Common myeloid progenitor, CD34-positive (primary cell): ENCODE data around the gene ARHGAP42.
"Not testable (repeated sequence)": the region's sequence is repeated elsewhere in the genome, so short reads cannot be mapped to it uniquely, and the experiment has no call there.

Experiments used
- CTCF ChIA-PET: fragments of 350-600 bp; sonication (Branson Sonifier 250); formaldehyde crosslinking; loops from one replicate; lab custom pipeline; 2021; ENCODE audit warnings: antibody characterized with exemption; lab: Charles Lee
- POLR2A ChIA-PET: fragments of 350-600 bp; sonication (Branson Sonifier 250); formaldehyde crosslinking; loops from one replicate; lab custom pipeline; 2021; ENCODE audit warnings: antibody characterized with exemption; lab: Charles Lee
- DNase-seq, 3 donors: peaks; one replicate each; pipeline versions ENCODE4 v3.0.0 to v3.0.0-alpha.2; 2013
- H3K27ac ChIP-seq, 2 experiments: 1 replicate in 1 of 2; 2 replicates in 1 of 2; pipeline ENCODE4 v1.7.0; 2013; ENCODE audit warnings: inconsistent platforms in 2 of 2, low read length in 2 of 2, mild to moderate bottlenecking in 2 of 2, low read depth in 1 of 2, moderate library complexity in 1 of 2; ENCODE audit not compliant: severe bottlenecking in 2 of 2, insufficient read depth in 1 of 2, poor library complexity in 1 of 2
- H3K27me3 ChIP-seq, 5 experiments: replicated peaks in 2 of 5; 1 replicate in 3 of 5; 2 replicates in 2 of 5; pipeline versions ENCODE4 v1.6.1 to v1.7.0; 2013; ENCODE audit warnings: low read length in 4 of 5, mild to moderate bottlenecking in 2 of 5, moderate library complexity in 2 of 5, inconsistent platforms in 1 of 5; ENCODE audit not compliant: insufficient read depth in 5 of 5, control insufficient read depth in 4 of 5
- H3K36me3 ChIP-seq, 4 experiments: 1 replicate in 2 of 4; 2 replicates in 2 of 4; pipeline versions ENCODE4 v1.6.1 to v1.7.0; 2013; ENCODE audit warnings: low read length in 3 of 4, control low read depth in 1 of 4, mild to moderate bottlenecking in 1 of 4; ENCODE audit not compliant: control insufficient read depth in 4 of 4, insufficient read depth in 4 of 4
- H3K4me1 ChIP-seq, 4 experiments: 1 replicate in 3 of 4; 2 replicates in 1 of 4; pipeline versions ENCODE4 v1.6.1 to v1.7.1; 2013; ENCODE audit warnings: low read length in 3 of 4, mild to moderate bottlenecking in 3 of 4, control low read depth in 1 of 4, inconsistent platforms in 1 of 4, moderate library complexity in 1 of 4; ENCODE audit not compliant: control insufficient read depth in 4 of 4, insufficient read depth in 4 of 4; ENCODE audit errors: control extremely low read depth in 1 of 4
- H3K4me3 ChIP-seq, 7 experiments: 1 replicate in 4 of 7; 2 replicates in 3 of 7; pipeline versions ENCODE4 v1.5.1 to v1.7.0; 2013; ENCODE audit warnings: mild to moderate bottlenecking in 7 of 7, low read length in 6 of 7, moderate library complexity in 6 of 7, inconsistent platforms in 2 of 7, low read depth in 2 of 7, control low read depth in 1 of 7; ENCODE audit not compliant: insufficient read depth in 4 of 7, control insufficient read depth in 1 of 7; ENCODE audit errors: extremely low read depth in 1 of 7
- H3K9me3 ChIP-seq, 5 experiments: 1 replicate in 4 of 5; 2 replicates in 1 of 5; pipeline versions ENCODE4 v1.6.1 to v1.7.1; 2013; ENCODE audit warnings: low read length in 4 of 5, mild to moderate bottlenecking in 2 of 5, inconsistent platforms in 1 of 5, low read depth in 1 of 5, moderate library complexity in 1 of 5; ENCODE audit not compliant: control insufficient read depth in 4 of 5, insufficient read depth in 2 of 5; ENCODE audit errors: control extremely low read depth in 1 of 5
- WGBS: methylation state at CpG from one replicate; pipeline ENCODE4 v1.1.5; 2013; ENCODE audit not compliant: insufficient coverage; 5-methylcytosine and 5-hydroxymethylcytosine counted together

Gene ARHGAP42

GRCh38 chr11:101013702-101014101, 326.6 kb downstream of the ARHGAP42 start:
- H3K27me3 ChIP-seq, H3K4me3 ChIP-seq, DNase-seq, H3K27ac ChIP-seq, H3K9me3 ChIP-seq, H3K4me1 ChIP-seq, H3K36me3 ChIP-seq, CTCF ChIA-PET, POLR2A ChIA-PET: not testable (repeated sequence)

GRCh38 chr11:101014600-101015285, 327.7 kb downstream of the ARHGAP42 start:
- no peaks in the 10 kb centered on the region for H3K9me3 ChIP-seq
- no peaks in the 10 kb centered on the region for H3K27me3 ChIP-seq
- H3K27ac ChIP-seq = no peak overlapping the region
- ChIA-PET POLR2A (no interaction called here), CTCF (no interaction called here)
- no peak for DNase-seq
- no peaks in the 10 kb centered on the region for H3K4me1 ChIP-seq
- H3K36me3 ChIP-seq = no peaks in the 10 kb centered on the region
- H3K4me3 ChIP-seq = no peak overlapping the region

GRCh38 chr11:101019870-101020269, 332.8 kb downstream of the ARHGAP42 start:
- H3K4me1 ChIP-seq = no peaks in the 10 kb centered on the region
- H3K36me3 ChIP-seq = no peaks in the 10 kb centered on the region
- no peak overlapping the region for H3K4me3 ChIP-seq
- no peaks in the 10 kb centered on the region for H3K9me3 ChIP-seq
- no peak for DNase-seq
- no CpG with 5 or more reads among the region's 1 CpG for WGBS
- ChIA-PET CTCF (interaction anchor here (1.0 kb wide), 1 partner anchor 8 kb away, joined by 3 read pairs; no protein-coding TSS in a partner anchor), POLR2A (no interaction called here)
- H3K27me3 ChIP-seq = no peaks in the 10 kb centered on the region
- no peak overlapping the region for H3K27ac ChIP-seq

- H3K4me1 ChIP-seq = no peaks in the 10 kb centered on the region
- H3K36me3 ChIP-seq = no peaks in the 10 kb centered on the region
- no peak for DNase-seq
- H3K27me3 ChIP-seq = no peaks in the 10 kb centered on the region
- POLR2A ChIA-PET = no interaction called here
- CTCF ChIA-PET = no interaction called here
- H3K9me3 ChIP-seq = no peaks in the 10 kb centered on the region
- H3K27ac ChIP-seq = no peak overlapping the region
- no peak overlapping the region for H3K4me3 ChIP-seq
These were observed 335.2 kb downstream of the ARHGAP42 start for GRCh38 chr11:101022256-101022655.

- CTCF ChIA-PET = no interaction called here
- Histone ChIP-seq H3K4me3 (no peak overlapping the region), H3K27me3 (no peaks in the 10 kb centered on the region), H3K36me3 (no peaks in the 10 kb centered on the region), H3K9me3 (no peaks in the 10 kb centered on the region), H3K27ac (no peak overlapping the region), H3K4me1 (no peaks in the 10 kb centered on the region)
- WGBS = no CpG with 5 or more reads among the region's 1 CpG
- POLR2A ChIA-PET = no interaction called here
- no peak for DNase-seq
These were observed 341.6 kb downstream of the ARHGAP42 start for GRCh38 chr11:101028644-101029043.

GRCh38 chr11:101030015-101030414, 342.9 kb downstream of the ARHGAP42 start:
- H3K9me3 ChIP-seq = no peaks in the 10 kb centered on the region
- H3K4me1 ChIP-seq = no peaks in the 10 kb centered on the region
- no peak overlapping the region for H3K27ac ChIP-seq
- no peaks in the 10 kb centered on the region for H3K36me3 ChIP-seq
- DNase-seq = no peak
- no peak overlapping the region for H3K4me3 ChIP-seq
- 100% methylated on average over 1 of the region's 3 CpGs for WGBS
- ChIA-PET CTCF (no interaction called here), POLR2A (no interaction called here)
- H3K27me3 ChIP-seq = no peaks in the 10 kb centered on the region

GRCh38 chr11:101030692-101031091, 343.6 kb downstream of the ARHGAP42 start:
- H3K27ac ChIP-seq = no peak overlapping the region
- no peaks in the 10 kb centered on the region for H3K36me3 ChIP-seq
- CTCF ChIA-PET = no interaction called here
- no peaks in the 10 kb centered on the region for H3K4me1 ChIP-seq
- no peaks in the 10 kb centered on the region for H3K9me3 ChIP-seq
- no peak overlapping the region for H3K4me3 ChIP-seq
- POLR2A ChIA-PET = no interaction called here
- WGBS = 100% methylated on average over 1 of the region's 1 CpG
- no peak for DNase-seq
- H3K27me3 ChIP-seq = no peaks in the 10 kb centered on the region
